Measurements from ENCODE around the gene OPHN1. TPM values are rescaled to one million over a fixed set of nuclear protein-coding genes. Genes with fewer than 3 reads are reported as not detected.
A peak's percentile ranks its signal among the peaks of the same experiment; 100 is the strongest.

Gene OPHN1
- total RNA-seq, 1 donor from 2014 or later = 3.7 TPM

GRCh38 chrX:68365341-68365740 lies 68.0 kb downstream of the OPHN1 start:
- no peaks in the 10 kb centered on the region for H3K4me1 Mint-ChIP-seq (ENCODE audit: low read depth, unreplicated experiment)
- DNase-seq (ENCODE audit: low read depth) = no peak
- Histone ChIP-seq H3K27me3 (ENCODE audit: insufficient read depth, low read length) (no peaks in the 10 kb centered on the region), H3K79me2 (ENCODE audit: insufficient read depth, low read length) (no peaks in the 10 kb centered on the region), H3K36me3 (ENCODE audit: insufficient read depth, low read length) (no peaks in the 10 kb centered on the region), H3K9me3 (ENCODE audit: insufficient read depth, low read depth, low read length) (no peaks in the 10 kb centered on the region), H3K4me3 (ENCODE audit: insufficient read depth, low read depth, low read length) (no peak overlapping the region), H2AFZ (ENCODE audit: low read depth, low read length) (no peak overlapping the region), H3K4me1 (ENCODE audit: insufficient read depth, low read length) (no peaks in the 10 kb centered on the region), H3K27ac (ENCODE audit: low read depth, low read length) (no peak overlapping the region), H3K9ac (ENCODE audit: low read length) (no peak overlapping the region), H3K4me2 (ENCODE audit: low read length) (no peak overlapping the region), H4K20me1 (ENCODE audit: insufficient read depth, low read length) (no peaks in the 10 kb centered on the region)
- no peaks in the 10 kb centered on the region for H3K36me3 Mint-ChIP-seq (ENCODE audit: low read depth, unreplicated experiment)
- TF ChIP-seq CTCF (IDR thresholded peaks at IDR 0.05; ENCODE audit: insufficient read depth, low read depth, low read length) (no peak), EZH2 (IDR thresholded peaks at IDR 0.05; ENCODE audit: insufficient read depth, low read length) (no peak)
- peak; percentile 81 for FAIRE-seq
- H3K9me3 Mint-ChIP-seq (ENCODE audit: unreplicated experiment) = peaks cover 2% of the 10 kb centered on the region
- H3K27me3 Mint-ChIP-seq (ENCODE audit: low read depth, unreplicated experiment) = no peaks in the 10 kb centered on the region
- no peak overlapping the region for H3K4me3 Mint-ChIP-seq (ENCODE audit: unreplicated experiment)
- H3K27ac Mint-ChIP-seq (ENCODE audit: unreplicated experiment) = no peak overlapping the region

GRCh38 chrX:68363984-68364383 lies 69.3 kb downstream of the OPHN1 start:
- DNase-seq (ENCODE audit: low read depth) = no peak
- H3K9me3 ChIP-seq (ENCODE audit: insufficient read depth, low read depth, low read length) = no peaks in the 10 kb centered on the region
- no peaks in the 10 kb centered on the region for H3K4me1 ChIP-seq (ENCODE audit: insufficient read depth, low read length)
- Mint-ChIP-seq H3K27ac (ENCODE audit: unreplicated experiment) (no peak overlapping the region), H3K27me3 (ENCODE audit: low read depth, unreplicated experiment) (no peaks in the 10 kb centered on the region), H3K9me3 (ENCODE audit: unreplicated experiment) (no peaks in the 10 kb centered on the region), H3K4me3 (ENCODE audit: unreplicated experiment) (no peak overlapping the region), H3K4me1 (ENCODE audit: low read depth, unreplicated experiment) (no peaks in the 10 kb centered on the region), H3K36me3 (ENCODE audit: low read depth, unreplicated experiment) (no peaks in the 10 kb centered on the region)
- FAIRE-seq = no peak
- no peak for TF ChIP-seq CTCF (IDR thresholded peaks at IDR 0.05; ENCODE audit: insufficient read depth, low read depth, low read length)
- no peak for TF ChIP-seq EZH2 (IDR thresholded peaks at IDR 0.05; ENCODE audit: insufficient read depth, low read length)
- no peaks in the 10 kb centered on the region for H3K36me3 ChIP-seq (ENCODE audit: insufficient read depth, low read length)
- H4K20me1 ChIP-seq (ENCODE audit: insufficient read depth, low read length) = no peaks in the 10 kb centered on the region
- H3K4me3 ChIP-seq (ENCODE audit: insufficient read depth, low read depth, low read length) = no peak overlapping the region
- H3K9ac ChIP-seq (ENCODE audit: low read length) = no peak overlapping the region
- no peaks in the 10 kb centered on the region for H3K27me3 ChIP-seq (ENCODE audit: insufficient read depth, low read length)
- H2AFZ ChIP-seq (ENCODE audit: low read depth, low read length) = no peak overlapping the region
- H3K4me2 ChIP-seq (ENCODE audit: low read length) = no peak overlapping the region
- no peak overlapping the region for H3K27ac ChIP-seq (ENCODE audit: low read depth, low read length)
- no peaks in the 10 kb centered on the region for H3K79me2 ChIP-seq (ENCODE audit: insufficient read depth, low read length)

- H3K9ac ChIP-seq (ENCODE audit: low read length) = no peak overlapping the region
- FAIRE-seq = peak; percentile 97
- Mint-ChIP-seq H3K36me3 (ENCODE audit: low read depth, unreplicated experiment) (no peaks in the 10 kb centered on the region), H3K4me1 (ENCODE audit: low read depth, unreplicated experiment) (peaks cover 4% of the 10 kb centered on the region), H3K27ac (ENCODE audit: unreplicated experiment) (no peak overlapping the region), H3K27me3 (ENCODE audit: low read depth, unreplicated experiment) (no peaks in the 10 kb centered on the region), H3K9me3 (ENCODE audit: unreplicated experiment) (no peaks in the 10 kb centered on the region), H3K4me3 (ENCODE audit: unreplicated experiment) (no peak overlapping the region)
- no peak overlapping the region for H3K4me3 ChIP-seq (ENCODE audit: insufficient read depth, low read depth, low read length)
- no peaks in the 10 kb centered on the region for H3K79me2 ChIP-seq (ENCODE audit: insufficient read depth, low read length)
- H2AFZ ChIP-seq (ENCODE audit: low read depth, low read length) = no peak overlapping the region
- H3K4me1 ChIP-seq (ENCODE audit: insufficient read depth, low read length) = peaks cover 3% of the 10 kb centered on the region
- H3K27me3 ChIP-seq (ENCODE audit: insufficient read depth, low read length) = no peaks in the 10 kb centered on the region
- H3K36me3 ChIP-seq (ENCODE audit: insufficient read depth, low read length) = no peaks in the 10 kb centered on the region
- DNase-seq (ENCODE audit: low read depth) = no peak
- no peak overlapping the region for H3K27ac ChIP-seq (ENCODE audit: low read depth, low read length)
- H3K9me3 ChIP-seq (ENCODE audit: insufficient read depth, low read depth, low read length) = no peaks in the 10 kb centered on the region
- H4K20me1 ChIP-seq (ENCODE audit: insufficient read depth, low read length) = no peaks in the 10 kb centered on the region
- no peak overlapping the region for H3K4me2 ChIP-seq (ENCODE audit: low read length)
- no peak for TF ChIP-seq CTCF (IDR thresholded peaks at IDR 0.05; ENCODE audit: insufficient read depth, low read depth, low read length)
- TF ChIP-seq EZH2 (IDR thresholded peaks at IDR 0.05; ENCODE audit: insufficient read depth, low read length) = no peak
These were observed 74.6 kb downstream of the OPHN1 start for GRCh38 chrX:68358679-68359078.
